ENCODE measurements around the gene HOXD3.

DNA sequence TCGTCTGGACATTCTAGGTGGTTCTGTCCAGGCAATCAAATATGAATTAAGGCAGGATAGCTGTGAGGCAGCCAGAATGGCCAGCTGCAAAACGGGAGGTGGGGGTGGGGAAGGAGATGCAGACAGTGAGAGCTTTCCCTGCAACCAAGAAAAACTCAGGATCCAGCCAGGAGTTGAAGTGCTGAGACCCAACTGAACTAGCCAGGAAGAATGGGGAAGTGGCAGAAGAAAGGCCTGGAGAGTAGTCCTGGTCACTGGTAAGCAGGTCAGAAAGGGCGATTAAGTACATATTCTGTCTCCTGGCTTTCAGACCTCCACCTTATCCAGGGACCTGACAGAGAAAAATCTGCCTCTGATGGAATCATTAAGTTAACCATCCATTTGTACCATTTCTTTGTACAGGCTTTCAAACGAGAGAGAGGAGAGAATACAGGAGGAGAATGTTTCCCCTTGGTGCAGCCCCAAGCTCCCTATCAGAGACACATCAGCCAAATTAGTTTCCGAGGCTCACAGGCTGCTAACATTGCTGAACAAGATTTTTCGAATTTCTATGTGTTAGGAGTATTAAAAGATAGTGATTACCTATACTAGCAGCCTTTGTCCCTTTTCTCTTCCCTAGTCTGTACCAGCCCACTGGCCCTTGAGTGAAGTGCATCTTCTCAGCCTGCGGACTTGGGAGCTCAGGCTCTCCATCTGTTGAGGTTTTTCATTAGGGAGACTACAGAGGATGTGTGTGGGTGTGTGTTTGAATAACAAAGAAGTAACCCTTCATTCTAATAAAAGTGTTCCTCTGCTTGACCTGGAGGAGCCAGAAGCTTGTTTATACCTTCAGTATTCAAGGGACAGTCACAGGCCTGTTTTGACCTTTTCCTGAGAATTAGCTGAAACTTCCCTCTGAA is 18.9 kb downstream of the HOXD3 start:
- TF ChIP-seq, protein P1, sequence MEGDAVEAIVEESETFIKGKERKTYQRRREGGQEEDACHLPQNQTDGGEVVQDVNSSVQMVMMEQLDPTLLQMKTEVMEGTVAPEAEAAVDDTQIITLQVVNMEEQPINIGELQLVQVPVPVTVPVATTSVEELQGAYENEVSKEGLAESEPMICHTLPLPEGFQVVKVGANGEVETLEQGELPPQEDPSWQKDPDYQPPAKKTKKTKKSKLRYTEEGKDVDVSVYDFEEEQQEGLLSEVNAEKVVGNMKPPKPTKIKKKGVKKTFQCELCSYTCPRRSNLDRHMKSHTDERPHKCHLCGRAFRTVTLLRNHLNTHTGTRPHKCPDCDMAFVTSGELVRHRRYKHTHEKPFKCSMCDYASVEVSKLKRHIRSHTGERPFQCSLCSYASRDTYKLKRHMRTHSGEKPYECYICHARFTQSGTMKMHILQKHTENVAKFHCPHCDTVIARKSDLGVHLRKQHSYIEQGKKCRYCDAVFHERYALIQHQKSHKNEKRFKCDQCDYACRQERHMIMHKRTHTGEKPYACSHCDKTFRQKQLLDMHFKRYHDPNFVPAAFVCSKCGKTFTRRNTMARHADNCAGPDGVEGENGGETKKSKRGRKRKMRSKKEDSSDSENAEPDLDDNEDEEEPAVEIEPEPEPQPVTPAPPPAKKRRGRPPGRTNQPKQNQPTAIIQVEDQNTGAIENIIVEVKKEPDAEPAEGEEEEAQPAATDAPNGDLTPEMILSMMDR (IDR thresholded peaks at IDR 0.05; ENCODE audit: low read depth, low read length), result no peak
- no peak for TF ChIP-seq POLR2A (IDR thresholded peaks at IDR 0.05; ENCODE audit: extremely low read depth, insufficient read length)
- TF ChIP-seq, protein P2, sequence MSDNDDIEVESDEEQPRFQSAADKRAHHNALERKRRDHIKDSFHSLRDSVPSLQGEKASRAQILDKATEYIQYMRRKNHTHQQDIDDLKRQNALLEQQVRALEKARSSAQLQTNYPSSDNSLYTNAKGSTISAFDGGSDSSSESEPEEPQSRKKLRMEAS (IDR thresholded peaks at IDR 0.05; ENCODE audit: low read depth, low read length), result no peak
